Rectal smooth muscle tissue (tissue), 1 donor: ENCODE results near the gene ABHD18.
"Not testable (repeated sequence)": the region's sequence is repeated elsewhere in the genome, so short reads cannot be mapped to it uniquely, and the experiment has no call there.

ENCODE experiments used
- H3K27ac ChIP-seq: one replicate; pipeline ENCODE4 v1.7.0; 2013; ENCODE audit warnings: low read depth, low read length, inconsistent platforms
- H3K27me3 ChIP-seq: one replicate; pipeline ENCODE4 v1.7.0; 2013; ENCODE audit warnings: low read length; ENCODE audit not compliant: control insufficient read depth, insufficient read depth
- H3K36me3 ChIP-seq: one replicate; pipeline ENCODE4 v1.7.0; 2013; ENCODE audit warnings: low read length; ENCODE audit not compliant: control insufficient read depth, insufficient read depth
- H3K4me1 ChIP-seq: one replicate; pipeline ENCODE4 v1.7.0; 2013; ENCODE audit warnings: low read length; ENCODE audit not compliant: control insufficient read depth, insufficient read depth
- H3K4me3 ChIP-seq: one replicate; pipeline ENCODE4 v1.7.0; 2013; ENCODE audit warnings: low read length
- H3K9ac ChIP-seq: one replicate; pipeline ENCODE4 v1.7.0; 2013; ENCODE audit warnings: low read length

The ABHD18 gene

DNA sequence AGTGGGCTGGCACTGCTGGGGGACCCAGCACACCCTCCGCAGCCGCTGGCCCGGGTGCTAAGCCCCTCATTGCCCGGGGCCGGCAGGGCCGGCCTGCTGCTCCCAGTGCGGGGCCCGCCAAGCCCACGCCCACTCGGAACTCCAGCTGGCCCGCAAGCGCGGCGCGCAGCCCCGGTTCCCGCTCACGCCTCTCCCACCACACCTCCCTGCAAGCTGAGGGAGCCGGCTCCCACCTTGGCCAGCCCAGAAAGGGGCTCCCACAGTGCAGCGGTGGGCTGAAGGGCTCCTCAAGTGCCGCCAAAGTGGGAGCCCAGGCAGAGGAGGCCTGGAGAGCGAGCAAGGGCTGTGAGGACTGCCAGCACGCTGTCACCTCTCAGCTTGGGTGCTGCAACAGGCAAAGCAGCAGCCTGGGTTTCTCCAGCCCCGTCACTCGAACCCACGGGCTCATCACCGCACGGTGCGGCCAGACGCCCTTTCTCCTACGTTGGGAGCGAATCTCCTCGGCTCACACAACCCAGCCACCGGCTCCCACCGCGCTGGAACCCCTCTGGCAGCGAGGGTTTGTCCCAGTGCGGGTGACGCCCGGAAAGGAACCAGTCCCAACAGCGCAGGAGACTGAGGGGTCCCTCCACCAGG is 662 bp upstream of the ABHD18 start:
- not testable (repeated sequence) for H3K36me3 ChIP-seq, H3K27me3 ChIP-seq, H3K4me1 ChIP-seq
- peak overlapping the region; percentile 79 for H3K9ac ChIP-seq
- peak overlapping the region; percentile 90 for H3K4me3 ChIP-seq
- peak overlapping the region; percentile 86 for H3K27ac ChIP-seq

- no peaks in the 10 kb centered on the region for H3K36me3 ChIP-seq
- peak overlapping the region; percentile 86 for H3K9ac ChIP-seq
- H3K27ac ChIP-seq = peak overlapping the region; percentile 86
- no peaks in the 10 kb centered on the region for H3K4me1 ChIP-seq
- no peaks in the 10 kb centered on the region for H3K27me3 ChIP-seq
- peak overlapping the region; percentile 90 for H3K4me3 ChIP-seq
These were observed 583 bp downstream of the ABHD18 start for GRCh38 chr4:127965803-127966175.

DNA sequence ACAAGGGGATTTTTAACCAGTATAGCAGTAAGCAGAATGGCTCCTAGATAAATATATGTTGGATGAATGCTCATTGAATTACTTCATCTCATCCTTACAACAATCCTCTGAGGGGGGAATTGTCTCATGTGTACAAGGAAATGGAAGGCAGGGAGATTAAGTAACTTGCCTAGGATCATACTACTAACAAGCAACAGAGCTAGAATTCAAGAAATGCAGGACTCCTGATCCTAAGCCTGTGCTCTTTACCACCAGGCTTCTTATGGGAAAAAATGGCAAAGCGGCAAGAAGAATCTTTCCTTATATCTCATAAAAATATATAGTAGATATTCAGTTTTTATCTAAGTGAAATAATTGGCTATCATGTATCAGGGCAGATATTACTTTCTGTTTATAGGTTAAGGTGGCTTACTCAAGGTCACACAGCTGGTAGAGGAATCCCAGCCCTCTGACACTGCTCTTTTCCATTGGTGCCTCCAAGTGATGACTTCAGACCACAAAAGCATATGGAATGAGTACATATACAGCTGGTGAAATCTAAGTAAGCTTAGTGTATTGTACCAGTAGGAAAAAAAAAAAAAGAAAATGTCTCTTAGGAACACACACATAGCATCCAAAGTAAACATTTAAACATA is 2.1 kb downstream of the ABHD18 start:
- Histone ChIP-seq H3K27ac (no peak overlapping the region), H3K4me3 (no peak overlapping the region), H3K36me3 (no peaks in the 10 kb centered on the region), H3K4me1 (no peaks in the 10 kb centered on the region), H3K9ac (no peak overlapping the region), H3K27me3 (no peaks in the 10 kb centered on the region)

- Histone ChIP-seq H3K4me3 (no peak overlapping the region), H3K27me3 (no peaks in the 10 kb centered on the region), H3K4me1 (no peaks in the 10 kb centered on the region), H3K9ac (no peak overlapping the region), H3K27ac (no peak overlapping the region), H3K36me3 (no peaks in the 10 kb centered on the region)
These were observed 3.4 kb downstream of the ABHD18 start for GRCh38 chr4:127968586-127968985.

GRCh38 chr4:127970925-127971324 is 5.7 kb downstream of the ABHD18 start:
- H3K4me1 ChIP-seq = not testable (repeated sequence)

DNA sequence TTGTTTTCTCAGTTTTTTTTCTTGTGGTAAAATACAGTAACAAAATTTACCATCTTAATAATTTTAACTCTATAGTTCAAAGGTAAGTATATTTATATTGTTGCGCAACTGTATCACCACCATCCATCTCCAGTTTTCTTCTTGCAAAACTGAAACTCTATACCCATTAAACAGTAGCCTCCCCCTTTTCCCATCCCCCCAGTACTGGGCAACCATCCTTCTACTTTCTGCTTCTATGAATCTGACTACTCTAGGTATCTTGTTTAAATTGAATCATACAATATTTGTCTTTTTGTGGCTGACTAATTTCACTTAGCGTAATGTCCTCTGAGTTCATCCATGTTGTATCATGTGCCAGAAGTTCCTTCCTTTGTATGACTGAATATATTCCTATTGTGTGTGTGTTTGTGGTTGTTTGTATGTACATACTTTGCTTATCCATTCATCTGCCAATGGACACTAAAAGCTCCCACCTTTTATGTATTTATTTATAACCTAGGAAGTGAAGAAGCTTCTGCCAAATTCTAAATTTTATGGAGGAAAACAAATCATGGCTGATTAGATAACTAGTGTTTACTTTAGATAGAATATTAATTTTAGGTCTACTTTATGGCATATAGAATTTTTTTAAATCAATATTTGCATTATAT is 10.0 kb downstream of the ABHD18 start:
- Histone ChIP-seq H3K36me3 (peaks cover 3% of the 10 kb centered on the region), H3K4me3 (no peak overlapping the region), H3K9ac (no peak overlapping the region), H3K27me3 (no peaks in the 10 kb centered on the region), H3K27ac (no peak overlapping the region), H3K4me1 (no peaks in the 10 kb centered on the region)

More at GRCh38 chr4:127970925-127971324, 5.7 kb downstream of the ABHD18 start:
- H3K27me3 ChIP-seq, H3K36me3 ChIP-seq, H3K9ac ChIP-seq, H3K4me3 ChIP-seq, H3K27ac ChIP-seq: not testable (repeated sequence)

- Histone ChIP-seq H3K9ac (no peak overlapping the region), H3K4me3 (no peak overlapping the region), H3K27me3 (no peaks in the 10 kb centered on the region), H3K27ac (no peak overlapping the region), H3K36me3 (peaks cover 3% of the 10 kb centered on the region), H3K4me1 (no peaks in the 10 kb centered on the region)
These were observed 13.7 kb downstream of the ABHD18 start for GRCh38 chr4:127978930-127979329.

DNA sequence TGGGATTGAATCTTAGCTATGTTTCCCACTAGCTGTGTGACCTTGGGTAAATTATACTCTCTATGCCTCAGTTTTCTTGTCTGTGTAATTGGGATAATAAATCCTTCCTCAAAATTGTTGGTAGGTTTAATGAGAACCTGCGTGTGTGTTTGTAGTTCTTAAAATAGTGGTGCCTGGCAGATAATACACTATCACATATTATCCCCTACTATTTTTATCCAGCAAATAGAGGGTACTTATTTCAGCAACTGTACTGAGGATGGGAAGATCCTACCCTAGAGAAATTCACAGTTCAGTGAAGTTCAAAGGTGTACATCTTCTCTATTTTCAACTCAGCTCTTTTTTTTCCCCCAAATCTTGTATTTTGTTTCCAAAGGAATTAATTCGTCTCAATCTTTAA is 17.2 kb downstream of the ABHD18 start:
- H3K27me3 ChIP-seq = no peaks in the 10 kb centered on the region
- no peak overlapping the region for H3K4me3 ChIP-seq
- no peak overlapping the region for H3K27ac ChIP-seq
- H3K4me1 ChIP-seq = no peaks in the 10 kb centered on the region
- H3K9ac ChIP-seq = no peak overlapping the region
- H3K36me3 ChIP-seq = no peaks in the 10 kb centered on the region

DNA sequence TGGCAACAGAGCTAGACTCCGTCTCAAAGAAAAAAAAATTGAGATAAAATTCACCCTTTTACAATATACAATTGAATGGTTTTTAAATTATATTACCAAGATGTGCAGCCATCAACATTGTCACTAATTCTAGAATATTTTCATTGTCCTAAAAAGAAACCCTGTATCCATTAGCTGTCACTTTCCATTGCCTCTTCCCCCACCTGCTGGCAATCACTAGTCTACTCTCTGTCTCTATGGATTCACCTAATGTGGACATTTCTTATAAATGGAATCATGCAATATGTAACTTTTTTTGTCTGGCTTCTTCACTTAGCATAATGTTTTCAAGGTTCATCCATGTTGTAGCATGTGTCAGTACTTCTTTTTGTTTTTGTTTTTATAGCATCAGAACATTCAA is 20.8 kb downstream of the ABHD18 start:
- no peaks in the 10 kb centered on the region for H3K4me1 ChIP-seq
- no peaks in the 10 kb centered on the region for H3K27me3 ChIP-seq
- H3K4me3 ChIP-seq = no peak overlapping the region
- H3K36me3 ChIP-seq = no peaks in the 10 kb centered on the region
- H3K27ac ChIP-seq = no peak overlapping the region
- H3K9ac ChIP-seq = no peak overlapping the region

DNA sequence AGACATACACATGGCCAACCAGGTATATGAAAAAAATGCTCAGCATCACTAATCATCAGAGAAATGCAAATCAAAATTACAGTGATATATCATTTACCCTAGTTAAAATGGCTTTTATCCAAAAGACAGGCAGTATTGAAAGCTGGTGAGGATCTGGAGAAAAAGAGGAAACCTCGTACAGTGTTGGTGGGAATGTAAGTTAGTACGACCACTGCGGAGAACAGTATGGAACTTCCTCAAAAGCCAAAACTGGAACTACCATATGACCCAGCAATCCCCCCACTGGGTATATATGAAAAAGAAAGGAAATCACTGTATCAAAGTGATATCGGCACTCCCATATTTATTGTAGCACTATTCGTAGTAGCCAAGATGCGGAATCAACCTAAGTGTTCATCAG is 23.4 kb downstream of the ABHD18 start:
- Histone ChIP-seq H3K27me3 (no peaks in the 10 kb centered on the region), H3K9ac (no peak overlapping the region), H3K4me3 (no peak overlapping the region), H3K27ac (no peak overlapping the region), H3K4me1 (no peaks in the 10 kb centered on the region), H3K36me3 (no peaks in the 10 kb centered on the region)

DNA sequence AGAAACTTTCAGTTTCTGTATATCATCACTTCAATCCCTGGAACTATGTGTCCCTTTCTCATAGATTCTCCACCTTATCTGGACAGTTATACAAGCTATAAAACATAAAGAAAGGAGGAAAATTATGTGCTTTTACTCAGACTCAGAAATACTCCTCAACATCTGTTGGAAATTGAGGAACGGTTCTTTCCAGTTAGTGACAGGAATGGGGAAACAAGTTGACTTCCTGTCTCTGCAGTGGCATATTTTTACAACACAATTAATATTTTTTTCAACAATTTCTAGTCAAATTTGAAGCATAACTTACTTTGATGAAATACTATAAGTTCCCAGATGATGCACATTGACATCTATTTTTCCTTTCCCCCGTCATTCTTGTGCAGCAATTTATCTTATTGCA is 27.9 kb downstream of the ABHD18 start:
- H3K4me3 ChIP-seq = no peak overlapping the region
- H3K9ac ChIP-seq = no peak overlapping the region
- H3K4me1 ChIP-seq = no peaks in the 10 kb centered on the region
- H3K27me3 ChIP-seq = no peaks in the 10 kb centered on the region
- H3K27ac ChIP-seq = no peak overlapping the region
- H3K36me3 ChIP-seq = peaks cover 2% of the 10 kb centered on the region

DNA sequence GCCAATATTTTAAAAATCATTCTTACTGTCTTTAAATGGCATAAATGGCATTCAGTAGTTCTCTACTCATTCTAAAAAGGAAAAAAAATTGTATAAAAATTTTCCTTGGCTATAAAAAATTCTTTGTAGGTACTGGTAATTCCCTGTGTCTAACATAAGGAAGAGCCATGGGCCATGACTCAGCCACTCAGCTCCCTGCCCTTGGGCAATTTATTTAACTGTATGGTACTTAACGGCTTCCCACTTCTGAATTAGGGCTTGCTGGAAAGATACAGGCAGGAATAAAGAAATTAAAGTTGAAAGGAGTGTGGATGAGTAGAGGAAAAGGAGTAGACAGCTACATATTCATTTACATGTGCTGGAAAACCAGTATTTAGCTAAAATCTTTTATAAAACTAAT is 30.6 kb downstream of the ABHD18 start:
- no peak overlapping the region for H3K4me3 ChIP-seq
- H3K27me3 ChIP-seq = no peaks in the 10 kb centered on the region
- no peak overlapping the region for H3K9ac ChIP-seq
- peaks cover 2% of the 10 kb centered on the region for H3K36me3 ChIP-seq
- H3K4me1 ChIP-seq = no peaks in the 10 kb centered on the region
- no peak overlapping the region for H3K27ac ChIP-seq

GRCh38 chr4:127996521-127996920 is 31.3 kb downstream of the ABHD18 start:
- not testable (repeated sequence) for H3K27me3 ChIP-seq, H3K27ac ChIP-seq, H3K4me3 ChIP-seq, H3K9ac ChIP-seq, H3K36me3 ChIP-seq, H3K4me1 ChIP-seq
